ENCODE data around the gene RABGAP1L. TPM values are rescaled to one million over a fixed set of nuclear protein-coding genes. Genes with fewer than 3 reads are reported as not detected.
A peak's percentile ranks its signal among the peaks of the same experiment; 100 is the strongest.

Gene RABGAP1L
- total RNA-seq, 2 experiments from 2014 or later = 98.1 to 158 TPM

GRCh38 chr1:174413632-174414031, 254.3 kb downstream of the RABGAP1L start:
- Histone ChIP-seq H3K9me2 (ENCODE audit: insufficient read depth, low read length) (no peaks in the 10 kb centered on the region), H3K4me2 (ENCODE audit: low read length) (no peak overlapping the region), H3K4me3 (ENCODE audit: low read depth, low read length, poor library complexity, severe bottlenecking) (no peak overlapping the region), H3K36me3 (ENCODE audit: insufficient read depth, low read length) (no peaks in the 10 kb centered on the region; the same call in 1 of the 2 replicates), H3K9me3 (ENCODE audit: low read length) (no peaks in the 10 kb centered on the region), H4K20me1 (ENCODE audit: insufficient read depth, low read length) (no peaks in the 10 kb centered on the region), H3K4me1 (ENCODE audit: insufficient read depth, low read length, poor library complexity, severe bottlenecking) (peaks cover 4% of the 10 kb centered on the region), H3K79me2 (ENCODE audit: insufficient read depth, low read depth, low read length) (no peaks in the 10 kb centered on the region), H3K27ac (ENCODE audit: low read depth, low read length, poor library complexity, severe bottlenecking) (no peak overlapping the region), H2AFZ (ENCODE audit: low read length) (no peak overlapping the region)
- no TSS peak for BruUV-seq (replicated peaks)
- no peak for DNase-seq (ENCODE audit: low spot score)
- intact Hi-C loops (cut with micrococcal nuclease; ENCODE audit: unreplicated experiment) = no loop called here
- ChIA-PET CTCF (ENCODE audit: unreplicated experiment) (no interaction called here), POLR2A (interaction anchor here (0.8 to 1.0 kb wide), 5 partner anchors 9 to 69 kb away, joined by 3 to 6 read pairs (median 3); partner anchors contain the start of gene GPR52)
- TF ChIP-seq EZH2phosphoT487 (IDR thresholded peaks at IDR 0.05; ENCODE audit: borderline replicate concordance, low read depth, low read length) (no peak), CTCF (conservative IDR thresholded peaks at IDR 0.05; ENCODE audit: low read length) (peak; percentile 55; the same call in 1 of the 2 replicates)

DNA sequence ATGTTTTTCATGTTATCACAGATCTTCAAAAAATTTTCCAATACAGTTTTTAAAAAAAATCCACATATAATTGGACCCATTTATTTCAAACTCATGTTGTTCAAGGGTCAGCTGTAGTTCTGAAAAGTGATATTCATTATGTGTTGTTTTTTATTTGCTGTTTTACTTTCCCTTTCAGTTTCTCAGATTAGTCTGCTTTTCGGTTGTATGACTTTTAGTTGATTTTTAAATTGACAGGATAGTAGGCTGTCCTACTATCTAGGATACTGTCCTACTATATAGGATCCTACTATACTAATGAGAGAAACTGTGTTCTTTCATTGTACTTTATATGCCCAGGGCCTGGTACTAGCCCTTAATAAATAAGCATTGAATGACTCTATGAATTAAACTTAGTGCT, 254.9 kb downstream of the RABGAP1L start:
- H2AFZ ChIP-seq (ENCODE audit: low read length) = no peak overlapping the region
- no TSS peak for BruUV-seq (replicated peaks)
- DNase-seq (ENCODE audit: low spot score) = no peak
- intact Hi-C loops (cut with micrococcal nuclease; ENCODE audit: unreplicated experiment) = no loop called here
- H3K9me3 ChIP-seq (ENCODE audit: low read length) = no peaks in the 10 kb centered on the region
- no peak overlapping the region for H3K27ac ChIP-seq (ENCODE audit: low read depth, low read length, poor library complexity, severe bottlenecking)
- H3K4me2 ChIP-seq (ENCODE audit: low read length) = no peak overlapping the region
- TF ChIP-seq EZH2phosphoT487 (IDR thresholded peaks at IDR 0.05; ENCODE audit: borderline replicate concordance, low read depth, low read length) (no peak), CTCF (conservative IDR thresholded peaks at IDR 0.05; ENCODE audit: low read length) (no peak)
- no peak overlapping the region for H3K4me3 ChIP-seq (ENCODE audit: low read depth, low read length, poor library complexity, severe bottlenecking)
- no peaks in the 10 kb centered on the region; the same call in 1 of the 2 replicates for H3K36me3 ChIP-seq (ENCODE audit: insufficient read depth, low read length)
- no peaks in the 10 kb centered on the region for H3K79me2 ChIP-seq (ENCODE audit: insufficient read depth, low read depth, low read length)
- POLR2A ChIA-PET = interaction anchor here (0.8 to 1.0 kb wide), 3 partner anchors 9 to 107 kb away, joined by 3 to 6 read pairs (median 3); no protein-coding TSS in a partner anchor
- no peaks in the 10 kb centered on the region for H3K9me2 ChIP-seq (ENCODE audit: insufficient read depth, low read length)
- H3K4me1 ChIP-seq (ENCODE audit: insufficient read depth, low read length, poor library complexity, severe bottlenecking) = peaks cover 8% of the 10 kb centered on the region
- no peaks in the 10 kb centered on the region for H4K20me1 ChIP-seq (ENCODE audit: insufficient read depth, low read length)
- CTCF ChIA-PET (ENCODE audit: unreplicated experiment) = no interaction called here

GRCh38 chr1:174415506-174415905, 256.2 kb downstream of the RABGAP1L start:
- H3K27ac ChIP-seq (ENCODE audit: low read depth, low read length, poor library complexity, severe bottlenecking) = no peak overlapping the region
- no peak for DNase-seq (ENCODE audit: low spot score)
- POLR2A ChIA-PET = interaction anchor here (0.6 to 2.0 kb wide), 7 partner anchors 8 to 332 kb away, joined by 3 to 5 read pairs (median 3); no protein-coding TSS in a partner anchor
- H3K9me2 ChIP-seq (ENCODE audit: insufficient read depth, low read length) = no peaks in the 10 kb centered on the region
- no peaks in the 10 kb centered on the region for H4K20me1 ChIP-seq (ENCODE audit: insufficient read depth, low read length)
- H3K36me3 ChIP-seq (ENCODE audit: insufficient read depth, low read length) = no peaks in the 10 kb centered on the region; the same call in 1 of the 2 replicates
- H3K4me2 ChIP-seq (ENCODE audit: low read length) = no peak overlapping the region
- peaks cover 10% of the 10 kb centered on the region for H3K4me1 ChIP-seq (ENCODE audit: insufficient read depth, low read length, poor library complexity, severe bottlenecking)
- H2AFZ ChIP-seq (ENCODE audit: low read length) = no peak overlapping the region
- CTCF ChIA-PET (ENCODE audit: unreplicated experiment) = no interaction called here
- BruUV-seq (replicated peaks) = no TSS peak
- H3K4me3 ChIP-seq (ENCODE audit: low read depth, low read length, poor library complexity, severe bottlenecking) = no peak overlapping the region
- no peaks in the 10 kb centered on the region for H3K79me2 ChIP-seq (ENCODE audit: insufficient read depth, low read depth, low read length)
- TF ChIP-seq EZH2phosphoT487 (IDR thresholded peaks at IDR 0.05; ENCODE audit: borderline replicate concordance, low read depth, low read length) (no peak), CTCF (conservative IDR thresholded peaks at IDR 0.05; ENCODE audit: low read length) (no peak)
- intact Hi-C loops (cut with micrococcal nuclease; ENCODE audit: unreplicated experiment) = no loop called here
- no peaks in the 10 kb centered on the region for H3K9me3 ChIP-seq (ENCODE audit: low read length)

Data from OCI-LY7 (cell line).